NCI-H345 (cell line): ENCODE data around the gene NINL.
A peak's percentile ranks its signal among the peaks of the same experiment; 100 is the strongest.
"Not testable (repeated sequence)": the region's sequence is repeated elsewhere in the genome, so short reads cannot be mapped to it uniquely, and the experiment has no call there.

Experiments
- DNase-seq: peaks from one replicate; lab custom pipeline; 2025; lab: John Stamatoyannopoulos, UW

NINL gene

DNA sequence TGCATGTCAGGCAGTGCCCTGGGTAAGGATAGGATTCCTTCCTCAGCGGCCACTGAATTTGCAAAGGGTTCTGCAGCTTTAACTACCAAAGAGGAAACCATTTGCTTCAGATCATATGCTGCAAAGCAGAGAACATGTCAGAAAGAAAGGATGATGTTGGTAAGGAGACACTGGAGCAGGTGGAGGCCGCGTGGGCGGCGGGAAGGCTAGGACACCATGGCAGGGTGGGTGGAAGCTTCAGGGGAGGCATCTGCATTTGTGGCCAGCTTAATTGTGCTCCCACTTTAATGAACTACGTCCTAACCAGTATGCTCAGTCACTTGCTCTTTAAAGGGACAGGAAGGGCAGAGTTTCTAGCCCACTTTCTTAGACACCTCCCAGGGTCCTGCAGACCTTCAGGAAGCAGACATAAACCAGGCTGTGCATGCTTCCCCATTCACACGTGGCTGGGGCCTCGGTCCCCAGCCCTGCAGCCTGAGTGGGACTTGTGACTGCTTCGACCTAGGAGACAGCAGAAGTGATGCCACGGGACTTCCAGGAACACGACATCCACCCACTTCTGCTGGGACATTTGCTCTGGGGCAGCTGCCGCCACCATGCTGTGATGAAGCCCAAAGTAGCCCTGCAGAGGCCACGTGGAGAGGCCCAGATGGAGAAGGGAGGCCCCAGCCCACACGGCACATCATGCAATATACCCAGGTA is 101.7 kb downstream of the NINL start:
- no peak for DNase-seq

DNA sequence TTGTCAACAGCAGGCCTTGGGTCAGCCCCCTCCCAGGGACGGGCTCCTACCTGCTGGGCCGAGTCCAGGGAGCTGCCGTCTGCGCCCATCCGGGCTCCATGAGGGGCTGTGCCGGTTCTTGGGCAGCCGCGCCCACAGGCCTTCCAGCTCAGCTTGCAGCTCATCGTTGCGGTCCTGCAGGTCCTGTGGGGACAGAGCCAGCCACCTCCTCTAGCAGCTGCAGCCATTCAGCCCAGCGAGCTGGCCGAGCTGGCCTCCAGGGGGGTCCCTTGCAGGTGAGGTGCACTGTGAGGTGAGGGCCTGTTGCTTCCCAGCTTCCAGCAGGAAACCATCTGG is 103.4 kb downstream of the NINL start:
- DNase-seq, result no peak

- DNase-seq, result no peak
These were observed 104.0 kb downstream of the NINL start for GRCh38 chr20:25481235-25481917.

DNA sequence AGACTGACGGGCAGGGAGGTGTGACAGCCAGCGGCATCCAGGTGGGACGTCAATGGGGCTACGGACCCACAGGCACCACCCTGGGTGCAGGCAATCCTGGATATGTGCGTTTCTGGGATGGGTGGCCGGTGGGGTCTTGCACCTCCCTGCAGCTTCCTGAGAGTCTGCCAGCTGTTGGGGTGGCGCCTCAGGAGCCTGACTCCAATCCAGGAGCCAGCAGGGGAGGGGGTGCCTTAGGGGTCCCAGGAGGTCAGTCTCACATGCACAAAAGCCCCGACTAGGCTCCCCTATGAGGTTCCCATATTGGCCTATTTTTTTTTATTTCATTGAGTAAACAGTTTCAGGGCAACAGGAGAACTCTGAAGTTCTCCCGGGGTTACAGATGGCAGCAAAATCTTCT is 104.5 kb downstream of the NINL start:
- no peak for DNase-seq

DNA sequence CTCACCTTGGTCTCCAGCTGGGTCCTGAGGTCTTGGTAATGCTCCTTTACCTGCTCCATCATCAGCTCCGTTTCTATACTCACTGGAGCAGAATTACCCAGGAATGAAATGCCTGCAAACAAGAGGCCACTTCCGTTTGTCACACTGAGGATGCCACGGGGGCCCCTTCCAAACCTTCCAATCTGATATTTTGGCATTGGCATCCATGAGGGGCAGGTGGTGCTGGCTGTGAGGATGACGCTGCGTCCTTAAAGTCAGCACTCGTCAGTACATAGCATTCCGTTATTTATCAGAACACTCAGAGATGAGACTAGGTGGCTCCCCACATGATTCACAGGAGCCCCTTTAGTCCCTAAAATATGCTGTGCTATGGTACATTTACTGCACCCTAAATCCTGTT is 105.2 kb downstream of the NINL start:
- DNase-seq, result no peak

DNA sequence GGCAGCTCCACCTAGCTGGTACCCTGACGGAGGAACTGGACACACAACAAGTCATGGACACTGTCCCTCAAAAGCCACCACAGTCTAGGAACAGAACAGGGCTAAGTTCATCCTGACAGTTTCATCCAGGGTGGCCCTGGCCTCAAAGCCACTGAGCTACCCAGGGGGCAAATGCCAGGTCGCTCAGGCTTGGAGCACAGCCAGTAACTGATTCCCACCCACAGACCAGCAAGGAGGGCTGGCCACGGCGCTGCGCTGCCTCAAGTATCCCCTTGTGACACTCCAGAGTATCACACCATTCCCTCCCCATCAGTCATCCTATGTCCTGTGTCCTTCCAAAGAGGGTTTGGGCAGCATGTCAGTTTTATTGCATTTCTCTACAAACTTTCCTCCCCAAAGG is 105.7 kb downstream of the NINL start:
- DNase-seq, result no peak

- DNase-seq, result no peak
These were observed 106.3 kb downstream of the NINL start for GRCh38 chr20:25478889-25479568.

DNA sequence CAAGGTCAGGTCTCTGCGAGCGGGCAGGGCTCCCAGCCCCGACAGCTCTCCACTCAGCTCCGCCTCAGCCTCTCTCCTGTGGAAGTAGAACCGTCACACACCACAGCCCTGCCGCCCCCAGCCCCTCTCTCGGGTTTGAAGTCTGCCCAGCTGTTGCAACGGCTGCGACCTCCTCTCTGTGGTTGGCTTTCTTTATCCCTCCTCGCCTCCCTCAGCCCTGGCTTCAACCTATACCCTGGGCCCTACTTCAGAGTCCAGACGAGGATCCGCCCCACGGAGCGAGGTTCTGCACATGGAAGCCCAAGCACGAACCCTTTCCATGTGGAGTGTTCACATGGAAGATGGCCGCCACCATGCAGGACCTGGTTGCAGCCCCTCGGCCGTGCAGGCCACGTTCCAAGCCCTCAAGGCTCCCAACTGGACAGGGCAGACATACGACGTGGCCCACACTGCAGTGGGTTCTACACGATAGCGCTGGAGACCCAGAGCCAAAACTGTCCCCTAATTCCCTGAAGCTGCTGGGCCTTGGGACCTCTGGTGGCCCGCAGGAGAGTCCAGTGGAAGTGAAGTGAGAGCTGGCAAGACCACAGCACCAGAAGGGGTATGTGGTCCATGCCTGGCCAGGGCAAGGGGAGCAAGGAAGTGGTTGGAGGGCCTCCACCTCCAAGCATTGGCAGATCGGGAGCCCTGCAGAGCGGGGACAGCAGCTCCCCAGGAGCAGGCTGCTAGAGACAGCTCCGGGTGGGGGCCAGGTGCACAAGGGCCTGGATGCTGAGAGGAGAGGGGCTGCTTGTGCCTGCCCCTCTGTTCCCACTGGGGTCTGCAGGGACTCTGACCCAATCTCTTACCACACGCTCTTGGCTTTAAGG is 108.1 kb downstream of the NINL start:
- DNase-seq, result no peak

GRCh38 chr20:25476106-25477013 is 109.0 kb downstream of the NINL start:
- DNase-seq, result no peak

DNA sequence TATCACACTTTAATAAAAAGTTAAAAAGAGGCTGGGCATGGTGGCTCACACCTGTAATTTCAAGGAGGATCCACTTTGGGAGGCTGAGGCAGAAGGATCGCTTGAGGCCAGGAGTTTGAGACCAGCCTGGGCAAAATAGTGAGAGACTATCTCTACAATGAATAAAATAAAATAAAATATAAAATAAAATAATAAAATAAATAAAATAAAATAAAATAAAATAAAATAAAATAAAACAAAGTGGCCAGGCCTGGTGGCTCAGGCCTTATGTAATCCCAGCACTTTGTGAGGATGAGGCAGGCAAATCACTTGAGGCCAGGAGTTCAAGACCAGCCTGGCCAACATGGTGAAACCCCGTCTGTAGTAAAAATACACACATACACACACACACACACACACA is 112.0 kb downstream of the NINL start:
- not testable (repeated sequence) for DNase-seq

DNA sequence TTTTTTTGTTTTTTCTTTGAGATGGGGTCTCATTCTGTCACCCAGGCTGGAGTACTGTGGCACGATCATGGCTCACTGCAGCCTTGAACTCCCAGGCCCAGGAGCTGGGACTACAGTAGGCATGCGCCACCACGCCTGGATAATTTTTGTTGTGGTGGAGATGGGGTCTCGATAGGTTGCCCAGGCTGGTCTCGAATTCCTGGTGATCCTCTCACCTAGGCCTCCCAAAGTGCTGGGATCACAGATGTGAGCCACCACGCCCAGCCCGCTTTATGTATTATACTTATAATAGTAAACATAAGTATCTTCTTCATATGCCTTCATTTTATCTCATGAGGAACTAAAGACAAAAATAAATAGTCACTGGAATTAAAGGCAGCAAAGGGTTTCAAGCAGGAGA is 114.3 kb downstream of the NINL start:
- DNase-seq, result no peak

DNA sequence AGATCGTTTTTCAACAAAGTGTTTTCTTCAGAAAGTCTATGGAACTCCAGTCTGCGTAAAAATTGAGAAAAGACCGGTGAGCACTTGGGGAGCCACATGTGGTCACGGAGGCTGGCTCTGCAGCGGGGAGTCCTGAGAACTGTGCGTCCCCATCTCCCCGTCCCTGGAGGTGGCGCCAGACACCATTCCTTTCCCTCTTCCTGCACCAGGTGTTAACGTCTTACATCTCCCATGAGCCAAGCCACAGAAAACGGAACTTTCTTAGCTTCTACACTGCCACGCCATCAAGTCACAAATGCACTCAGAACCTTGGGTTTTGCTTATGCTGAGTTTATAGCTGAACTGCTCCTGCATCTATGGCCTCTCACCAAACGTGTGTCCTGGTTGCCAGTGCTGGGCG is 115.3 kb downstream of the NINL start:
- DNase-seq, result peak; percentile 17

- no peak for DNase-seq
These were observed 115.8 kb downstream of the NINL start for GRCh38 chr20:25469558-25469957.

- no peak for DNase-seq
These were observed 116.9 kb downstream of the NINL start for GRCh38 chr20:25468126-25469075.

DNA sequence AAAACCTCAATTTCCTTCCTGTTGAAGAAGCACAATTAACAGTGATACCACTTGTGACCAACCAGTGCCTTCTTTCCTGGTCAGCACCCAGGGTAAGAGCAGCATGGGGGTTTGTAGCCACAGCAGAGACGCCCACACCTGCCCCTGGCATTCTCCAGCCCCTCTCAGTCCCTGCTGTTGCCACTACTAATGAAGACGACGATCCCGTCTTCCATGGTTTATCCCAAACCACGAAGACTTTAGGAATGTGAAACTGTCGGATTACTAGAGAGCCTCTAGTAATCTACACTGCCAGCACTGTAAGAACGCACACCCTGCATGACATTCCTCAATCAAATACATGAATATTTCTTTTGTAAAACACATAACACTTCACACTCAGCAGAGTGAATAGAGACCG is 117.9 kb downstream of the NINL start:
- DNase-seq, result no peak

GRCh38 chr20:25466846-25467245 is 118.5 kb downstream of the NINL start:
- no peak for DNase-seq

DNA sequence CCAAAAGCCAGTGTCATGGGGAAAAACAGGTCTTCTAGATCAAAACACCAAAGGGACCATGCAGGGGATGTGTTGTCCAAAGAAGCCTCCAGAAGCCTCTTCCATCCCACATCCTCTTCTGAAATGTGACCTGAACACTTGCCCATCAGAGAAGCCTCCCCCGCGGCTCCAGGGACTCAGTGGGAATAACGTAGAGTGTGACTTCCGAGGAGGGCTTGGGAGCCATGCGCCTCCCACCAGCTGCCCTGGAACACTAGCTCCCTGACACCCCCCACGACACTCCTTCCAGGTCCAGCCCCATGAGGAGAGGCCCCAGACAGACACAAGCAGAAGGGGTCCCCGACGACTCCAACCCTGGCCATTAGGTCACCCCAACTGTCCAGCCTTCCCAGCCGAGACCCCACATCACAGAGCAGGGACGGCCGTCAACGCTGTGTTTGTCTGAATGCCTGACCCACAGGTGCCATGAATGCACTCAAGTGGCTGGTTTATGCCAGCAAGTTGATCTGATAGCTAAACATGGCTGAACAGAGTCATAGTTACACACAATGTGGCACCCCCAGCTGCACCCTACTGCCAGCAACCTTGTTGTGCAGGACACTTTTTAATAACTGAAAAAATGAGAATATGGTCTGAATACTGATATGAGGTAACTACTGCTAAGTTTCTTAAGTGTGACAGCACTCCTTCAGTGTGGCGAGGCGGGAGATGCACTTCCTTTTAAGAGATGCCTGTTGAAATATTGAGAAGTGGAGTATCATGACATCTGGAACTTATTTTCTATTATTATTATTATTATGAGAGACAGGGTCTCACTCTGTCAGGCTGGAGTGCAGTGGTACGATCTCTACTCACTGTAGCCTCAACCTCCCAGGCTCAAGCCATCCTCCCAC is 119.8 kb downstream of the NINL start:
- no peak for DNase-seq

- no peak for DNase-seq
These were observed 120.7 kb downstream of the NINL start for GRCh38 chr20:25464501-25465242.
